NCI-H748 (cell line): Measurements from ENCODE around the gene CASD1.

ENCODE experiments used
- DNase-seq: peaks from one replicate; lab custom pipeline; 2025; ENCODE audit not compliant: unreplicated experiment; lab: John Stamatoyannopoulos, UW

CASD1 gene

DNA sequence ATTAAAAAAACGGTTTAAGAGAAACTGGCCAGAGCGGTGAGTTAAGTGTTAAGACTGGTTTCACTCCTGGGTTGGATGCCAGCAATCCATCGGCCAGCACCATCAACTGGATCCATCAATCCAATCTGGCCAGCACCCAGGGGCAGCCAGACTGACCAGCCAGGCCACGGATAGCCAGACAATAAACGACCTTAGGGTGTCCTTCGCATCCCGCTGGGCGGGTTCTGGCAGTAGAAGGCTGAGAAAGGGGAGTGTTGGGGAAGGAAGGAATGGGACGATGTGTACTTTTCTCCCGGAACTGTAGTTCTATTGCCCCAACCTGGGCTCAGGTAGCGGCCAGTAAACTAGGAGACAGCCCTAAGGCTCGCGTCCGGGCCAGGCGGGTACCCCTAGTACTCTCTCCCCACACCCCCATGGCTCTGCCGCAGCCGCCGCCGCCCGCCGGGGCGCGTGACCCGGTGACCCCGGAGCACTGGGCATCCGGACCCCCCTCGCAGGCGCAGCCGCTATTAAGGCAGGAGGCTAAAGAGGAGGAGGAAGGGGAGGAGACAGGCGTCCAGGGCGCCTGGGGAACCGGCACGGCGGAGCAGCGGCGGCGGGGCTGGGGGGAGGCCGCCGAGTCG lies at the start of gene CASD1:
TSS of gene CASD1 (plus strand) at position 546 of the 623 bp plus-strand sequence. CDS start 276 bp downstream, outside the sequence.
- peak; percentile 78 for DNase-seq

DNA sequence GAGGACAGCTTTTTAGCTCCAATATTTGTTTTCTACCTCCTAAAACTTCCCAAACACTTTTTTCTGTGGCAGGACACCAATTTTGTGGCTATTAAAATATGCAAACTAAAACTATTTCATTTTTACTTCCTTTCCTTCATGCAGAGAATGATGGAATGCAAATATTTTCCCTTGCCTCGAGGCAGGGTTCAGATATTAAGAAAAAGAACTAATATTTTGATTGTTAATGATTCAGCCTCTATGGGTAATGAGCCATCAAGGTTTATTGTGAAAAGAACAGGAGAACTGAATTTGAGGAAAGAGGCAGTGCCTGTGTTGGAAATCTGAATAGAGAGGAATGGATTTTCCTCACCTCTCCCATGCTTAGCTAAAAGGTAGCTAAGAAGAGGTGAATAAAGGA lies 43.1 kb upstream of the CASD1 start:
- no peak for DNase-seq

DNA sequence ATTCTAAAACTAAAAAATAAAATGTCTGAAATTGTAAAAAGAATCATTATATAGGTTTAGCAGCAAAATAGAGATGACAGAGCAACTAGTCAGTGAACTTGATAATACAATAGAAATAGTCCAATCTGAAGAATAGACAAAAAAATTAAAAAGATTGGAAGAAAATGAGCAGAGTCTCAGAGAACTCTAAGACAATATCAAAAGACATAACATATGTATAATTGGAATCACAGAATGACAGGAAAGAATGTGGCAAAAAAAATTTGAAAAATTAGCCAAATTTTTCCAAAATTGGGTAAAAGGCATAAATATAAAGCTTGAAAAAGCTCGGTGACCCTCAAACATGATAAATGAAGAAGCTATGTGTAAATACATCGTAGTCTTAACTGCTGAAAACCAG lies 38.0 kb upstream of the CASD1 start:
- DNase-seq = no peak

DNA sequence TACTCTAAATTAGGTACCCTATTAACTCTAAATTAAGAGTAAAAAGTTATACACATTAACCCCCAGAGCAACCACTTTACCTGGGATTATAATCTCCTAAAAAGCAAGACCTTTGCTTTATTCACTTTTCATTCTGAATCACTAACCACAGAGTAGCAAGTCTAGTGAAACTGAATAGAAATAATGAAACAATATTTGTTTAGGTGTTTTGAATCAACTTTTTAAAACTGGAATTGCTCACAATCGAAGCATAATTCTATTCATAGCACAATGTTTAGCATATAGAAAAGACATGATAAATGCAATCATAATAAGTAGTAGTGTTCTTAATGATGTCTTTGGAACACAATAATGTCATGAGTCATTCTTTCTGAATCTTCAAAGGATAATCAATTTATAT lies 37.0 kb upstream of the CASD1 start:
- no peak for DNase-seq

DNA sequence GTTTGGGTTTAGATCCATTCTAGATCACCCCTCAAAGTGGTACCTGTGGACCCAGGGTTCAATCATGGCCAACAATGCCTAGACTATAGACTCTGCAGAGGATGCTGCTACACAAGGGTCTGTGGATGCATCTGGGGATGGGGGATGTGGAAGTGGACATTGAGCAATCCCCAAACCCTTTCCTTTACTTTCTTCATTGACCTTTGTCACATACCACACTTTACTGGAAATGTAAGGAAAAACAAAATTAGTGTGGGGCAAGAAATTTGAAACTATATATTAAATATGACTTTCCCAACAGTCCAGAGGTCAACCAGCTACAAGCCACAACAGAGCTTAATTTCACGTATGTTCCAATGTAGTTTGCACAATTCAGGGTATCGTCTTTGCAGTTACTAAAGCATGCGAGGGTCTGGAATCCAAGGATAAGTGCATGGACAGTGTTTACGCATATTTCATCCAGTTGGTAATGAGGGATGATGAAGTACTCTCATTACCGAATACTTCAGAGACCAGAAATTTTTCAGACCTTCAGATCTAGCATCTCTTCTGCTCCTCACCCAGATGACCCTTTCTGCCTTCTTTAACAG lies 33.3 kb upstream of the CASD1 start:
- DNase-seq = no peak

DNA sequence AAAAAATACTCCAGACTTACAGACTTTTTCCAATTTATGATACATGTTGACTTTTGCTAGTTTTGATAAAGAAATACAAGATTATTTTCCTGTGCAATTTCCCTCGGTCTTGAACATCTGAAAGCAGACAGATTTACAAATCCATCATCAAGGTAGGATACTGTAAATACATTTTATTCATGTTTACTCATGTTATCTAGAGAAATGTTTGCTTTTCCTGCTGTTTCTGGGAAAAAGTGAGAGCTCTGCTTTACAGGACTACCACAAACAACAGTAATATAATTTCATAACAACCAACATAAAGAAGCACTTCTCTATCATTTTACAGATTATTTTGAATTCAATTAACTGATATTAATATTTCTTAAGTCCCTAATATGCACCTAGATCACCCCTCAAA lies 31.7 kb upstream of the CASD1 start:
- no peak for DNase-seq

DNA sequence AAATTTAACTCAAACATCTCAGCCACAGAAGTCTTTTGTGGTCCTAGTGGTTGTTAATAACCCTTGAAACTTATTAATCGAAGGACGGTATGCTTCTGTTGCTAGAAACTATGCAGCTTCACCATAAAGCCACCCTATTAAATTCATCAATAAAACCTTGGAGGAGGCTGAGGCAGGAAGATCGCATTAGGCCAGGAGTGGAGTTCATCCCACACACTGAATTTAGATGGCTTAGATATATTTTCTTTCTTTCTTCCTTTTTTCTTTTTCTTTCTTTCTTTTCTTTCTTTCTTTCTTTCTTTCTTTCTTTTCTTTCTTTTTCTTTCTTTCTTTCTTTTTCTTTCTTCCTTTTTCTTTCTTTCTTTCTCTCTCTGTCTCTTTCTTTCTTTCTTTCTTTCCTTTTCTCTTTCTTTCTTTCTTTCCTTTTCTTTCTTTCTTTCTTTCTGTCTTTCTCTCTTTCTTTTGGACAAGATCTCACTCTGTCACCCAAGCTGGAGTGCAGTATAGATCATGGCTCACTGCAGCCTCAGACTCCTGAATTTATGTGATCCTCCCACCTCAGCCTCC lies 30.9 kb upstream of the CASD1 start:
- no peak for DNase-seq

DNA sequence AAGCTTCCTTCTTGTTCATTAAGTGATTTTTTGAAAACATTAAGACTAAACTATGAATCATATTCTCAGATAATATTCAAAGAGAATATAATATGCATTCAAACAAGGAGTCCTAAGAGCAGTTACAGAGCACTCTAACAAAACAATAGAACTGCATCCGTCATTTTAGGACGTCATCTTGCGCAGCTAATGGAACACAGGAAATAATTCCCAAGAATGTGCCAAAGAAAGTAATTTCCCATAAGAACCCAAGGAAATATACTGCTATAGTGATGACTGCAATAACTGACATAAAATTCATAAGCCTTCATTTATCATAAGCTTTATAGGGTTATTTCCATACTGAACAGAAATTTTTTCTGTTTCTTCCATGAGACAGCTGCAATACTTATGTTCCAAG lies 28.3 kb upstream of the CASD1 start:
- DNase-seq = no peak

DNA sequence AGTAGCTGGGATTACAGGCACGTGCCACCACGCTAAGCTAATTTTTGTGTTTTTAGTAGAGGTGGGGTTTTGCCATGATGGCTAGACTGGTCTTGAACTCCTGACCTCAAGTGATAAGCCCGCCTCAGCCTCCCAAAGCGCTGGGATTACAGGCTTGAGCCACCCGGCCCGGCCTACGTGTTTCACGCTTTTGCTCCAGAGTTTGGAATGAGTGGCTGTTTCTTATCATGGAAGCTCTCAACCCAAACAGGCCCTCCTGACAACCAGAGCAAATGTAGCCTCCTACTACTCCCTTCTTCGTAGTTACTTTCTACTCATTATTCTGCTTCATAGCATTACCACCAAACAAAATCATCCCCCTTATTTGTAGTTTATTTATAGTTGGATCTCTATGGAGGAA lies 26.8 kb upstream of the CASD1 start:
- DNase-seq = no peak

DNA sequence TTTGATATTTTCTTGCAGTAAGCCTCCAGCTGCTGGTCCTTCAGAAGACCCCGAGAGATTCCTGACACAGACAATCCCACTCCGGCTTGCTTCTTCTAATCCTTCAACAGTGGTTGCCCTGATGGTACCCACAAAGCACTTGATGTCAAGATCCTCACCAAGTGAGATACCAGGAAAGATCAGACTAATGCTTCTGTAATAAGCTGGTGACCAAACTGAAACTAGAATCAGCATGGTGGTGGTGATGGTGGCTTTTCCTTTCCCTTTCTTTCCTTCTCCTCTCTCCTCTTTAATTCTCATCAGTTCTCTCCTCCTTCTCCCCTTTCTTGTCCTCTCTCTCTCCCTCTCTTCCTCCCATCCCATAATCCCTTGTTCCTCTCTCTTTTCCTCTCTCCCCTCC lies 25.8 kb upstream of the CASD1 start:
- no peak for DNase-seq

DNA sequence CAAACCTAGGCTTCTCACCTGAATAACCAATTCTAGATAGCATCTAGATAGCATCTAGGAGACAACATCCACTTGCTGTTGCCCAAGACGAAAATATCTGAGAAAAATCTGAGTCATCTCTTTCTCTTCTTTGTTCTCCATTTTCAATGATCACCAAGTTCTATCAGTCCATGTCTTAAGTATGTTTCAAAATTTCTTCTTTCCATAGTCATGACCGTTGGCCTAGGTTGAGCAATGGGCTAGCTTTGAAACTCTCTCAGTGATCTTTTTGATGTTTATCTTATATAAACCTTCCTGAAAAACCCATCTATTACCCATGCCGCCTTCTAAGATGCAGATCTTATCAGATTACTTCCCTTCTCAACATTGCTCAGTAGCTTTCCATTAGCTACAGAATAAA lies 23.4 kb upstream of the CASD1 start:
- no peak for DNase-seq

DNA sequence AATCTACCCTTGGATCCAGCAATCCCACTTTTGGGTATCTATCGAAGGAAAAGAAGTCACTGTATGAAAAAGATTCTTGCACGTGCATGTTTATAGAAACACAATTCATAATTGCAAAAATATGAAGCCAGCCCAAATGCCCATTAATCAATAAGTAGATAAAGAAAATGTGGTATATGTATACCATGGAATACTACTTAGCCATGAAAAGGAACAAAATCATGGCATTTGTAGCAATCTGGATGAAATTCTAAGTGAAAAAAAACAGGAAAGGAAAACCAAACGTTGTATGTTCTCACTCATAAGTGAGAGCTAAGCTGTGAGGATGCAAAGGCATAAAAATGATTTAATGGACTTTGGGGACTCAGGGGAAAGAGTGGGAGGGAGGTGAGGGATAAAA lies 18.2 kb upstream of the CASD1 start:
- no peak for DNase-seq

DNA sequence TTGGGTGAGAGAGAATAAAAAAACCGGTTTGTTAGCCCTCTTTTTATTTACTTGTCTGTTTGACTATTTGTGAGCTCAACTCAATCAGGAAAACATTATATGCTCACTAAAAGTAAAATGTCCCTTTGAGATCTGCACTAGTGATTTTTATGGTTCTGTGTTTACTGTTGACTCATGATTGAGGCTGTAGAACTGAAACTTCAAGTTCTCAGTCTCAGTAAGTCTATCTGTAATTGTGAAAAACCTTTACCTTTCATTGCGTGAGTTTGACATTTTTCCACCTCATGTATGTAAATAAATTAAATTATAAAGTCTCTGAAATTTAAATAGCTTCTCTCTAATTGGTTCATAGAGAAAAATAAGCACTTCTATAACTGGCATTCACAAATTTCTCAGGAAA lies 17.0 kb upstream of the CASD1 start:
- peak; percentile 5 for DNase-seq

DNA sequence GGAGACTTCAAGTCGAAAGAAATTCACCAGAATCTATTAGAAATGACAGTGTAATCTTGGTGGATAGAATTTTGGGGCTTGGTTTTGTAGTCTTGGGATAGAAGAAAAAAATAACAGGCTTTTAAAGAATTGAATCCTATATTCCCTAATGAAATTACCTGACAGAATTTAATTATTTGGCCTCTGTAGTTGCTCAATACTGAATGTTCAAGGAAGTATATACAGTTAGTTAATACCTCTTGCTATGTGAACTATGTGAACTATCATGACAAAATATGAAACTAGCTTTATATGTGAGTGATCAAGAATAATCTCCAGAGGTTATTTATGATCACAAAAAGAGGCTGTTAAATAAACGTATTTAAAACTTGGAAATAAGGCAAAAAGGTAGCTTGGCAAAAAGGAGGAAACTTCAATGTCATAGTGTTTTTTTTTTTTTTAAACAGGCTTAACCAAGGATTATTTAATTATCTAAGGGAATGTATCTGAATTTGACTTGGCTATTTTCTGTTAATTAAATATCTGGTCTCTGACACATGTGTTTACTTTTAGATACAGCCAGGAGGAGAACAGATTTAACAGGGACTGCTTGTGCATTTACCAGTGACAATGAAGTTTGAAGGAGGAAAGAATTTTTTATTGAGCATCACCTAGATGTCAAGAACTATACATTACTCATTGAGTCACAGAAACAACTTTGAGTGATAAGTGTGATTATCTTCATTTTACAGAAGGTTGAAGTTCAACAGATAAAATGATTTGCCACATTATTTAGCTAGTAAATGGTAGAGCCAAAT lies 11.5 kb upstream of the CASD1 start:
- no peak for DNase-seq

DNA sequence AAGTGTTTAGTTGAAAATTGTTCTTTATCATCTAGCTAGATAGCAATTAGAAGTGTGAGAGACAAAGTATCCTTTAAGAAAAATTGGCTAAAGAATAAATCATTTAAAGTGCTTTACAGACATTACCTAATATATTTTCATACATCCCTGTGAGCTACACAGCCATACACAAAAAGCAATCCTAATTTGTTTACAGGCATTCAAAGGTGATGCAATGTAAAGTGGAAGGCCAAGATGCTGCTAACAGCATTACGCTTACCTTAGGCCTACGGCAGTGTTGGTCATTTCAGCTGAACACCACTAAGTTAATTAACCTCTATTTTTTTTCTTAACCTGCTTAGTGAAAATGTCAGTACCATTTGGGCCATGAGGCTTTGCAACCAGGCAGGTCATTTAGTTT lies 10.7 kb upstream of the CASD1 start:
- DNase-seq = no peak

DNA sequence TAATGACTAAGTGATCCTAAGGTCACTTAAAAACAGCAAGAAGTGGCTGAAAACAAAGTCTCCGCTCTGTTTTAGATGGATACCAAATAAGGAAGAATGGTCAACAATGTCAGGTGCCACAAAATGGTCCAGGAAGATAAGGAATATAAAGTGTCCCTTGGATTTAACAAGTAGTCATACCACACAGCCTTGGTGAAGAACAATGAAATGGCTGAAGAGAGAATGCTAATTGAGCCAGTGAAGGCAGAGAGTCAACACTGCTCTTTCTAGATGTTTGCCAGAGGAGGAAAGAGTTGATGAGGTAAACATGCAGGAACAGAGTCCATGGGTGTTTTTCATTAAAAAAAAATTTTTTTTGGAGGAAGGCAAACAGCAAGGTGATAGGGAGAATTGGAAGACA lies 2.1 kb upstream of the CASD1 start:
- no peak for DNase-seq

DNA sequence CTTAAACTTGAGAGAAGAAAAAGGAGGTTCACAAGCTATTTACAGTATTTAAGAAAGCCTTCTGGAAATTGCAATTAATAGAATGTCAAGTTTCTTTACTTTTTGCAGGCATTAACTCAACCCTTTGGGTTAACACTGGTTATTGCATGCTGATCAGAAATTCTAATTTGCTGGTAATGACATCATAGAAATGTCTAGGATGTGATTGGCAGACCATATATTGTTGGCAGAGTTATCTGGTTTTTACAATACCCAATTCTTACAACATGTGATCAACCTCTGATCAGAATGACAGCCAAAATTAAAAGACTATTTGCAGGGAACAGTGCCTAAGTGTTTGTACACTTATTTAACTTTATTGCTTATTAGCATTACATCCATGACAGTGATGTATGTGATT lies 1.6 kb upstream of the CASD1 start:
- peak; percentile 23 for DNase-seq

DNA sequence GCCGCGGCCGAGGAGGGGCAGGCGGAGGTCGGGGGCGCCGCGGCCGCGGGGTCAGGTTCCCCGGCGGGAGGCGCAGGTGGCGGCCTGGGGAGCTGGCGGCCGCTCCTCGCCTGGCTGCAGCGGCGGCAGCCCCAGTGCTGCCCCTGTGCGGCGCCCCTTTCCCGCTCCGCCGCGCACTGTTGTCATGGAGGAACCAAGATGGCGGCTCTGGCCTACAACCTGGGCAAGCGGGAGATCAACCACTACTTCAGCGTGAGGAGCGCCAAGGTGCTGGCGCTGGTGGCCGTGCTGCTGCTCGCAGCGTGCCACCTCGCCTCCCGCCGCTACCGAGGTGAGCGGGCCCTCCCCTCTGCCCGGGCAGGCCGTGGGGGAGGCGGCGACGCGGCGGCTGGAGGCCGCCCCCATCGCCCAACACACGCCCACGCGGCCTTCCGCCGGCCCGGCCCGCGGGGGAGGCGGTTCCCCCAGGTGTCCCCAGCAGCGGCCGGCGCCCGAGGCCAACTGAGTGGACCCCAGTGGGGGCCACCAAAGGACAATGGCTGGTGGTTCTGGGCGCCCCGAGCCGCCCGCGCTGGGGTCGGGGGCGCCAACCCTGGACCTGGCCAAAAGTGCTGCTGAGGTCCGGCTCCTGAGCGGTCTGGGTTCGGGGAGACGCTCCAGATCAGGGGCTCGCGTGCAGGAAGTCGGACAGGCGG lies 425 bp downstream of the CASD1 start:
- DNase-seq = peak; percentile 89

DNA sequence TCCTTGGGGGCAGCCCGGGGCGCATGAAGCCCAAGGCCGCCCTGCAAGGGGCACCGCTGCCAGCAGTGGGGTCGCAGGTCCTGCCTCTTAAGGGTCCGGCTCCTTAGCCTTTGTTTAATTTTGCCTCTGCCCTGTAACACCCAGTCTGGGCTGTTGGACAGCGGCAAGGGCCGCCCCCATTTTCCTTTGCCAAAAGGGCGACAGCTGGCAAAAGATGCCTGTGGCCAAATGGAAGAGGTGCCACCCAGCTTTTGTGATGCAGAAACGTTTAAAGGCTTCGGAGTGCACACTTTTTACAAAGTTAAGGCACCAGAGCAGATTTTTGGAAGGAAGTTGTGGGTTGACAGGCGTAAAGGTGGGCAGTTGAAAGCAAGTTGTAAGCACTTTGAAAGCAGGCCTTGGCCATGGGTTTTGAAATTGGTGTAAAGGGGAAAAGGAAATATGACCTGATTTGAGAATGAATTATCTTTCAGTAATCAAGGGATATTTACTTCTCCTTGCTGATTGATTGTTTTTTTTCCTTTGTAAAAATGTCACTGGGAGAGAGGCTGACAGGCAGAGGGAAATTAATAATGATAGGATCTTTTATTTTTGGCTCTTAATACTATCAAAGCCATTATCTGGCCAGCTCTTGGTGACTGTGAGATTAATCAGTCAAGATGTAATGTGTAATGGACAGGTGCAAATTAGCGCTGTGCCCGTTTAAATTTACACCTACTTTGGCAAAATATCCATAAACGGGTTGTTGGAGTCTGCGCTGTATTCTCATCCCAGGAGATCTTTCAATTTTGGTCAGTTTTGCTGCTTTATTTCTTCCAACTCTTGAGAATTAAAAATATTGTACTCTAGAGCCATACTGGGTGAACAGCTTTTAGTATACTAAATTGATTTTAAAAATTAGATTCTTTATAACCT lies 1.2 kb downstream of the CASD1 start:
- DNase-seq = peak; percentile 75

DNA sequence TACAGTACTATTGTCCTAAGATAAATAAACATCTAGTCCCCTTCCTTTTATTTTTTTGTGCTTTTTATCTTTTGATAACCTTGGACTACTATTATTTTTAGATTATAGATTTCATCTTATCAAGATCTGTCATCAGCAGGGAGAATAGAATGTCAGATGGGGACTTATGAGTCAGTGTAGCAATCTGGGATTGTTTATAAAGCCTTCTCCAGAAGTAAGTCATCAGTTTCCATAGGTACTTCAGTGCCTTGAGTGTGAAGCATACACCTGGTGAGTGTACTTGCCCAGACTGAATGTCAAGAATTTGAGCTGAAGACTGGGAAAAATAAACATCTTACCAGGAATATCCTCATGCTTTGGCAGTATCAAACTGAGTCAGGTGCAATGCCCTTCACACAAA lies 2.1 kb downstream of the CASD1 start:
- DNase-seq = peak; percentile 34
